Muscle of leg (tissue), 11 donors: Measurements from ENCODE around the gene LHPP. TPM values are rescaled to one million over a fixed set of nuclear protein-coding genes. Genes with fewer than 3 reads are reported as not detected.
"Not testable (repeated sequence)": the region's sequence is repeated elsewhere in the genome, so short reads cannot be mapped to it uniquely, and the experiment has no call there.

ENCODE experiments used
- DNase-seq: peaks from one replicate; pipeline ENCODE4 v3.0.0; 2013
- H3K27ac ChIP-seq: one replicate; pipeline ENCODE4 v1.5.1; 2013; ENCODE audit warnings: mild to moderate bottlenecking, low read length, control low read depth
- H3K27me3 ChIP-seq: one replicate; pipeline ENCODE4 v1.6.1; 2013; ENCODE audit warnings: low read length; ENCODE audit not compliant: control insufficient read depth, insufficient read depth
- H3K36me3 ChIP-seq: one replicate; pipeline ENCODE4 v1.6.1; 2013; ENCODE audit warnings: low read length; ENCODE audit not compliant: control insufficient read depth, insufficient read depth
- H3K4me1 ChIP-seq: one replicate; pipeline ENCODE4 v1.6.1; 2013; ENCODE audit warnings: low read length; ENCODE audit not compliant: control insufficient read depth, insufficient read depth
- H3K4me3 ChIP-seq: one replicate; pipeline ENCODE4 v1.5.1; 2013; ENCODE audit warnings: low read length, control low read depth
- H3K9me3 ChIP-seq: replicated peaks from 2 replicates; pipeline ENCODE4 v1.6.1; 2013; ENCODE audit warnings: low read depth, low read length; ENCODE audit not compliant: control insufficient read depth
- WGBS: methylation state at CpG from one replicate; pipeline ENCODE4 v1.1.5; 2013; ENCODE audit warnings: missing lambda C conversion rate; ENCODE audit not compliant: insufficient coverage; 5-methylcytosine and 5-hydroxymethylcytosine counted together
- polyA plus RNA-seq, 8 donors: library from polyadenylated mRNA; unstranded; fragments of 120-200 nt; gene quantifications; one replicate each; pipeline versions ENCODE4 v1.2.1 to v1.2.3, GENCODE V29; 2013; ENCODE audit warnings: inconsistent platforms in 1 of 8, low replicate concordance in 1 of 8; ENCODE audit not compliant: insufficient read length in 8 of 8, insufficient read depth in 1 of 8
- total RNA-seq: library from RNA; stranded (reverse); fragments of 120-200 nt; gene quantifications from one replicate; pipeline ENCODE4 v1.2.4, GENCODE V29; 2013

LHPP gene
- total and polyA plus RNA-seq, 9 donors: 2.9 to 9.9 (median 8.0) TPM

DNA sequence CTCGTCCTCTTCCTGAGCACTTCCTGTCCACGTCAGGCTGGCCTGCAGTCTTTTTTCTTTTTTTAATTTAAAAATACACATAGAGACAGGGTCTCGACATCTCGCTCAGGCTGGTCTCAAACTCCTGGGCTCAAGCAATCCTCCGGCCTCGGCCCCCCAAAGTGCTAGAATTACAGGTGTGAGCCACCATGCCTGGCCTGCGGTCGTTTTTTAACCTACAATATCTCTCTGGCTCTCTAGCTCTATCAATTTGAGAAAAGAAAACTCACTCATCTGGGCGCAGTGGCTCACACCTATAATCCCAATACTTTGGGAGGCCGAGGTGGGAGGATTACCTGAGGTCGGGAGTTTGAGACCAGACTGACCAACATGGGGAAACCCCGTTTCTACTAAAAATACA lies 38.9 kb upstream of the LHPP start:
- Histone ChIP-seq H3K27me3 (peaks cover 42% of the 10 kb centered on the region), H3K4me1 (peaks cover 9% of the 10 kb centered on the region), H3K9me3 (no peaks in the 10 kb centered on the region), H3K4me3 (no peak overlapping the region), H3K36me3 (no peaks in the 10 kb centered on the region), H3K27ac (no peak overlapping the region)
- WGBS: 76% methylated on average over 6 of the region's 12 CpGs
- DNase-seq: no peak

GRCh38 chr10:124423813-124424212 lies 37.8 kb upstream of the LHPP start:
- no peak overlapping the region for H3K27ac ChIP-seq
- H3K27me3 ChIP-seq: peaks cover 46% of the 10 kb centered on the region
- H3K9me3 ChIP-seq: no peaks in the 10 kb centered on the region
- WGBS: no CpG with 5 or more reads among the region's 5 CpGs
- no peak for DNase-seq
- peaks cover 4% of the 10 kb centered on the region for H3K4me1 ChIP-seq
- no peaks in the 10 kb centered on the region for H3K36me3 ChIP-seq
- no peak overlapping the region for H3K4me3 ChIP-seq

DNA sequence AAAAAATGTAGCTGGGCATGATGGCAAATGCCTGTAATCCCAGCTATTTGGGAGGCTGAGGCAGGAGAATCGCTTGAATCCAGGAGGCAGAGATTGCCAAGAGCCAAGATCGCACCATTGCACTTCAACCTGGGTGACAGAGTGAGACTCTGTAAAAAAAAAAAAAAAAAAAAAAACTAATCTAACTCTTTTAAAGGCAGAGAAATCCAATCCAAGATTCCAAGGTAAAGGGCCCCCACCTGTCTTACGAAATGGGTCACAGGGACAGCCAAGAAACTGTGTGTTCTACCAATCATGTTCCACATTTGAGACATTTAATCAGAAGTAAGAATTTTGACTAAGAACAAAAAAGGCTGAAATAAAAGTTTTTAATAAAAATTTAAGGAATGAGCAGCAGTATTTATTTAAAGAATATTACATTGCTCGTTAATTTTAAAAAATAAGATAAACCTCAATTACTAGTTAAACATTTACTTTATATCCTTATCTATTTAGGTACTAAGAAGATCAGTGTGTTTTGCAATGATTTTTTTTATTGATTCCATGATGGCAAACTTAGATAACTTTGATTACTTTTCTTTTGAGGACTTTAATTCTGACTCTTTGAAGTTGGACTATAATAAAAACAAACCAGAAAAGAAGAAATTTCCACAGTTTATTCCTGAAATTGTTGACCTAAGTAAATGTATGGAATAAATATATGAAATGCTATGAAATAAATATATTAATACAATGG lies 36.2 kb upstream of the LHPP start:
- Histone ChIP-seq H3K36me3 (no peaks in the 10 kb centered on the region), H3K9me3 (no peaks in the 10 kb centered on the region), H3K4me3 (no peak overlapping the region), H3K27ac (no peak overlapping the region), H3K4me1 (no peaks in the 10 kb centered on the region), H3K27me3 (peaks cover 39% of the 10 kb centered on the region)
- no peak for DNase-seq
- no CpG with 5 or more reads among the region's 4 CpGs for WGBS

GRCh38 chr10:124428207-124428777 lies 33.3 kb upstream of the LHPP start:
- DNase-seq: no peak
- Histone ChIP-seq H3K9me3 (no peaks in the 10 kb centered on the region), H3K4me3 (no peak overlapping the region), H3K27ac (no peak overlapping the region), H3K27me3 (peaks cover 20% of the 10 kb centered on the region), H3K36me3 (no peaks in the 10 kb centered on the region), H3K4me1 (no peaks in the 10 kb centered on the region)
- WGBS: 100% methylated on average over 1 of the region's 3 CpGs

- Histone ChIP-seq H3K9me3 (no peaks in the 10 kb centered on the region), H3K27ac (no peak overlapping the region), H3K4me1 (no peaks in the 10 kb centered on the region), H3K27me3 (peaks cover 15% of the 10 kb centered on the region), H3K4me3 (no peak overlapping the region), H3K36me3 (no peaks in the 10 kb centered on the region)
- WGBS: 65% methylated on average over 2 of the region's 5 CpGs
- no peak for DNase-seq
These were observed 32.0 kb upstream of the LHPP start for GRCh38 chr10:124429576-124429975.

- Histone ChIP-seq H3K4me1 (no peaks in the 10 kb centered on the region), H3K4me3 (no peak overlapping the region), H3K36me3 (no peaks in the 10 kb centered on the region), H3K27me3 (peaks cover 13% of the 10 kb centered on the region), H3K27ac (no peak overlapping the region), H3K9me3 (no peaks in the 10 kb centered on the region)
- WGBS: no CpG with 5 or more reads among the region's 4 CpGs
- DNase-seq: no peak
These were observed 31.5 kb upstream of the LHPP start for GRCh38 chr10:124430077-124430476.

- no peak overlapping the region for H3K27ac ChIP-seq
These were observed 28.2 kb upstream of the LHPP start for GRCh38 chr10:124433461-124433860.

GRCh38 chr10:124435683-124436082 lies 25.9 kb upstream of the LHPP start:
- not testable (repeated sequence) for H3K9me3 ChIP-seq, H3K4me3 ChIP-seq
- WGBS: 100% methylated on average over 1 of the region's 4 CpGs

More at GRCh38 chr10:124433461-124433860, 28.2 kb upstream of the LHPP start:
- H3K9me3 ChIP-seq: no peaks in the 10 kb centered on the region
- H3K36me3 ChIP-seq: no peaks in the 10 kb centered on the region
- 83% methylated on average over 1 of the region's 3 CpGs for WGBS
- H3K27me3 ChIP-seq: peaks cover 4% of the 10 kb centered on the region
- H3K4me3 ChIP-seq: no peak overlapping the region
- DNase-seq: no peak
- no peaks in the 10 kb centered on the region for H3K4me1 ChIP-seq

DNA sequence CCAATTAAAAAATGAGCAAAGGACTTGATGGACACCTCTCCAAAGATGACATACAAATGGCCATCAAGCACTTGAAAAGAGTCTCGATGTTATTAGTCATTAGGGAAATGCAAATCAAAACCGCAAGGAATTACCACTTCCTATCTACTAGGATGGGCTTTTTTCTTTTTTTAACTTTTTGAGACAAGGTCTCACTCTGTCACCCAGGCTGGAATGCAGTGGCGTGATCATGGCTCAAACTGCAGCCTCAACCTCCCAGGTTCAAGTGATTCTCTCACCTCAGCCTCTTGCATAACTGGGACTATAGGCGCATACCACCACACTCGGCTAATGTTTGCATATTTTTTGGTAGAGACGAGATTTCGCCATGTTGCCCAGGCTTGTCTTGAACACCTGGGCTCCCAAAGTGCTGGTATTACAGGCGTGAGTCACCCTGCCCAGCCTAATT lies 25.4 kb upstream of the LHPP start:
- H3K4me3 ChIP-seq: no peak overlapping the region
- no peak for DNase-seq
- H3K27me3 ChIP-seq: peaks cover 2% of the 10 kb centered on the region
- no peak overlapping the region for H3K27ac ChIP-seq
- H3K36me3 ChIP-seq: no peaks in the 10 kb centered on the region
- WGBS: 79% methylated on average over 6 of the region's 8 CpGs
- no peaks in the 10 kb centered on the region for H3K9me3 ChIP-seq
- H3K4me1 ChIP-seq: no peaks in the 10 kb centered on the region

More at GRCh38 chr10:124435683-124436082, 25.9 kb upstream of the LHPP start:
- H3K36me3 ChIP-seq, H3K4me1 ChIP-seq, DNase-seq, H3K27ac ChIP-seq, H3K27me3 ChIP-seq: not testable (repeated sequence)

- H3K4me1 ChIP-seq, H3K36me3 ChIP-seq, H3K27ac ChIP-seq, H3K4me3 ChIP-seq, DNase-seq, H3K9me3 ChIP-seq: not testable (repeated sequence)
- H3K27me3 ChIP-seq: peaks cover 27% of the 10 kb centered on the region
- WGBS: 83% methylated on average over 1 of the region's 5 CpGs
These were observed 19.9 kb upstream of the LHPP start for GRCh38 chr10:124441694-124442093.
